H1 (cell line): ENCODE results near the gene LTBP3. TPM values are rescaled to one million over a fixed set of nuclear protein-coding genes. Genes with fewer than 3 reads are reported as not detected.

Experiments
- CTCF ChIA-PET: fragments of 300-600 bp; sonication (Branson Sonifier 250); formaldehyde crosslinking; loops from one replicate; lab custom pipeline; 2021; ENCODE audit not compliant: partially characterized antibody; lab: Charles Lee
- POLR2A ChIA-PET: fragments of 300-600 bp; sonication (Branson Sonifier 250); formaldehyde crosslinking; loops from one replicate; lab custom pipeline; 2021; ENCODE audit warnings: inconsistent platforms; ENCODE audit not compliant: partially characterized antibody; lab: Charles Lee
- DNase-seq, 2 experiments: peaks; one replicate each; pipeline versions ENCODE4 v3.0.0 to v3.0.0-alpha.2; 2010 to 2022; ENCODE audit warnings: low spot score in 2 of 2, low read depth in 1 of 2, mixed read lengths in 1 of 2
- FAIRE-seq: peaks from 2 replicates; lab custom pipeline; 2011; peaks lifted over from hg19 to GRCh38; lab: Jason Lieb, UNC
- H2AFZ ChIP-seq: 2 replicates; pipeline ENCODE4 v1.8.1; 2012; ENCODE audit warnings: low read length, inconsistent platforms
- H2AK5ac ChIP-seq: 2 replicates; pipeline ENCODE4 v1.6.1; 2013; ENCODE audit warnings: low read depth, low read length
- H2BK120ac ChIP-seq: replicated peaks from 2 replicates; pipeline ENCODE3; 2013; ENCODE audit warnings: low read depth, low read length, inconsistent platforms
- H2BK12ac ChIP-seq: 2 replicates; pipeline ENCODE4 v1.6.1; 2013; ENCODE audit warnings: low read depth, low read length
- H2BK15ac ChIP-seq: 2 replicates; pipeline ENCODE4 v1.6.1; 2013; ENCODE audit warnings: low read length
- H2BK20ac ChIP-seq: 2 replicates; pipeline ENCODE4 v1.6.1; 2013; ENCODE audit warnings: low read length
- H2BK5ac ChIP-seq: 2 replicates; pipeline ENCODE4 v1.6.1; 2013; ENCODE audit warnings: low read depth, low read length
- H3K14ac ChIP-seq: 2 replicates; pipeline ENCODE4 v1.6.1; 2013; ENCODE audit warnings: inconsistent platforms; ENCODE audit not compliant: insufficient read length
- H3K18ac ChIP-seq: 2 replicates; pipeline ENCODE4 v1.6.1; 2013; ENCODE audit warnings: low read length; ENCODE audit errors: extremely low read depth
- H3K23ac ChIP-seq: 2 replicates; pipeline ENCODE4 v1.6.1; 2013; ENCODE audit warnings: inconsistent platforms; ENCODE audit not compliant: insufficient read length
- H3K23me2 ChIP-seq: 2 replicates; pipeline ENCODE4 v1.6.1; 2013; ENCODE audit warnings: low read depth, low read length
- H3K27ac ChIP-seq: 2 replicates; pipeline ENCODE4 v1.6.1; 2011; ENCODE audit warnings: low read depth, low read length, inconsistent platforms
- H3K27me3 ChIP-seq, 4 experiments: replicated peaks in 1 of 4; 1 replicate in 1 of 4; 2 replicates in 3 of 4; pipeline versions ENCODE4 v1.6.1 to v1.8.1; 2011 to 2013; ENCODE audit warnings: low read length in 3 of 4, mild to moderate bottlenecking in 3 of 4, inconsistent platforms in 2 of 4, mixed read lengths in 2 of 4, moderate library complexity in 1 of 4; ENCODE audit not compliant: control insufficient read depth in 3 of 4, insufficient read depth in 3 of 4; ENCODE audit errors: extremely low read depth in 1 of 4
- H3K36me3 ChIP-seq, 4 experiments: 2 replicates each; pipeline versions ENCODE4 v1.6.1 to v1.8.1; 2011 to 2013; ENCODE audit warnings: mild to moderate bottlenecking in 4 of 4, low read length in 3 of 4, moderate library complexity in 2 of 4, control low read depth in 1 of 4, inconsistent platforms in 1 of 4; ENCODE audit not compliant: insufficient read depth in 4 of 4, control insufficient read depth in 2 of 4
- H3K4ac ChIP-seq: replicated peaks from 2 replicates; pipeline ENCODE3; 2013; ENCODE audit warnings: low read length, low read depth, mixed read lengths, inconsistent platforms; ENCODE audit not compliant: insufficient read length
- H3K4me1 ChIP-seq, 4 experiments: replicated peaks in 1 of 4; 1 replicate in 1 of 4; 2 replicates in 3 of 4; pipeline versions ENCODE4 v1.6.1 to v1.8.1; 2011 to 2013; ENCODE audit warnings: low read length in 3 of 4, inconsistent platforms in 2 of 4, mixed read lengths in 1 of 4; ENCODE audit not compliant: insufficient read depth in 4 of 4, control insufficient read depth in 3 of 4
- H3K4me2 ChIP-seq, 2 experiments: 2 replicates each; pipeline versions ENCODE4 v1.6.1 to v1.8.1; 2011 to 2013; ENCODE audit warnings: low read depth in 2 of 2, low read length in 2 of 2, control low read depth in 1 of 2, inconsistent platforms in 1 of 2, mild to moderate bottlenecking in 1 of 2; ENCODE audit not compliant: insufficient read depth in 1 of 2
- H3K4me3 ChIP-seq, 4 experiments: fragments of 200-600, 300-600 bp in 1 of 4; sonication (generic), shearing (Covaris generic), sonication (Bioruptor Twin) in 1 of 4; 2 replicates each; pipeline versions ENCODE4 v1.5.1 to v1.8.1; 2011 to 2016; ENCODE audit warnings: low read length in 4 of 4, low read depth in 3 of 4, control low read depth in 2 of 4, inconsistent platforms in 2 of 4, mild to moderate bottlenecking in 2 of 4, mixed read lengths in 1 of 4, moderate library complexity in 1 of 4; ENCODE audit not compliant: insufficient read depth in 2 of 4; ENCODE audit errors: extremely low read depth in 1 of 4
- H3K56ac ChIP-seq: replicated peaks from 2 replicates; pipeline ENCODE3; 2013; ENCODE audit warnings: low read depth, mild to moderate bottlenecking, mixed read lengths, low read length, inconsistent platforms; ENCODE audit not compliant: insufficient read length
- H3K79me1 ChIP-seq: 2 replicates; pipeline ENCODE4 v1.6.1; 2013; ENCODE audit warnings: low read depth, low read length, control low read depth
- H3K79me2 ChIP-seq, 2 experiments: 2 replicates each; pipeline versions ENCODE4 v1.6.1 to v1.8.1; 2012 to 2013; ENCODE audit warnings: low read length in 2 of 2, mild to moderate bottlenecking in 2 of 2, inconsistent platforms in 1 of 2; ENCODE audit not compliant: insufficient read depth in 2 of 2, control insufficient read depth in 1 of 2
- H3K9ac ChIP-seq, 4 experiments: replicated peaks in 1 of 4; 1 replicate in 1 of 4; 2 replicates in 3 of 4; pipeline versions ENCODE4 v1.6.1 to v1.8.1; 2011 to 2013; ENCODE audit warnings: low read depth in 3 of 4, low read length in 3 of 4, control low read depth in 2 of 4, mild to moderate bottlenecking in 2 of 4, moderate library complexity in 2 of 4, inconsistent platforms in 1 of 4; ENCODE audit errors: extremely low read depth in 1 of 4
- H3K9me3 ChIP-seq, 2 experiments: 2 replicates each; pipeline versions ENCODE4 v1.6.1 to v1.8.1; 2012 to 2013; ENCODE audit warnings: mild to moderate bottlenecking in 2 of 2, moderate library complexity in 2 of 2, control low read depth in 1 of 2, inconsistent platforms in 1 of 2, low read depth in 1 of 2, low read length in 1 of 2, mixed read lengths in 1 of 2; ENCODE audit not compliant: insufficient read depth in 2 of 2
- H4K20me1 ChIP-seq, 2 experiments: replicated peaks in 1 of 2; 2 replicates each; pipeline versions ENCODE3 to v1.8.1; 2011 to 2013; ENCODE audit warnings: inconsistent platforms in 2 of 2, low read length in 2 of 2, mild to moderate bottlenecking in 1 of 2; ENCODE audit not compliant: insufficient read depth in 2 of 2, control insufficient read depth in 1 of 2
- H4K5ac ChIP-seq: 2 replicates; pipeline ENCODE4 v1.6.1; 2013; ENCODE audit warnings: low read length, low read depth, mixed read lengths, inconsistent platforms; ENCODE audit not compliant: insufficient read length
- H4K8ac ChIP-seq: 2 replicates; pipeline ENCODE4 v1.8.0; 2013; ENCODE audit warnings: mild to moderate bottlenecking, moderate library complexity, low read length, inconsistent platforms; ENCODE audit not compliant: insufficient read depth; ENCODE audit errors: extremely low read depth
- H4K91ac ChIP-seq: replicated peaks from 2 replicates; pipeline ENCODE3; 2013; ENCODE audit warnings: low read length, mixed read lengths, inconsistent platforms; ENCODE audit not compliant: insufficient read length
- ATF3 ChIP-seq: IDR thresholded peaks from 2 replicates; pipeline ENCODE4 v1.6.1; 2011; ENCODE audit warnings: low read depth, mild to moderate bottlenecking, low read length; ENCODE audit not compliant: insufficient read depth
- BCL11A ChIP-seq, 2 experiments: IDR thresholded peaks; one replicate each; pipeline ENCODE4 v1.6.1; 2011; ENCODE audit warnings: low read depth in 2 of 2, low read length in 2 of 2, mild to moderate bottlenecking in 2 of 2
- EGR1 ChIP-seq: IDR thresholded peaks from 2 replicates; pipeline ENCODE4 v1.6.1; 2011; ENCODE audit warnings: low read depth, low read length, borderline replicate concordance
- HDAC2 ChIP-seq, 2 experiments: fragments of 300-600 bp in 1 of 2; sonication (generic) in 1 of 2; IDR thresholded peaks; 2 replicates each; pipeline ENCODE4 v1.6.1; 2011 to 2012; ENCODE audit warnings: low read depth in 2 of 2, low read length in 2 of 2, mild to moderate bottlenecking in 2 of 2, moderate library complexity in 2 of 2, borderline replicate concordance in 1 of 2, inconsistent platforms in 1 of 2
- KDM1A ChIP-seq: fragments of 200-600, 300-600 bp; sonication (generic); IDR thresholded peaks from 2 replicates; pipeline ENCODE4 v1.7.1; 2016; ENCODE audit warnings: mild to moderate bottlenecking, low read length, borderline replicate concordance
- KDM4A ChIP-seq: IDR thresholded peaks from one replicate; pipeline ENCODE4 v1.7.1; 2012; ENCODE audit warnings: low read depth, mild to moderate bottlenecking, moderate library complexity, low read length, inconsistent platforms; ENCODE audit not compliant: severe bottlenecking
- POU5F1 ChIP-seq: IDR thresholded peaks from 2 replicates; pipeline ENCODE4 v1.6.1; 2011; ENCODE audit warnings: low read depth, mild to moderate bottlenecking, low read length, moderate library complexity
- RXRA ChIP-seq: IDR thresholded peaks from 2 replicates; pipeline ENCODE4 v1.6.1; 2011; ENCODE audit warnings: low read depth, mild to moderate bottlenecking, low read length, moderate library complexity; ENCODE audit not compliant: insufficient read depth
- SIRT6 ChIP-seq: IDR thresholded peaks from one replicate; pipeline ENCODE4 v1.7.1; 2012; ENCODE audit warnings: low read length, inconsistent platforms
- SUZ12 ChIP-seq: fragments of 200-600 bp; sonication (generic); IDR thresholded peaks from 2 replicates; pipeline ENCODE4 v1.6.1; 2012; ENCODE audit warnings: mild to moderate bottlenecking, inconsistent platforms, low read length, moderate library complexity, mixed read lengths
- TAF1 ChIP-seq: IDR thresholded peaks from 2 replicates; pipeline ENCODE4 v1.6.1; 2011; ENCODE audit warnings: mild to moderate bottlenecking, low read depth, low read length
- TAF7 ChIP-seq: optimal IDR thresholded peaks from 2 replicates; pipeline ENCODE3; 2011; ENCODE audit warnings: low read depth, mild to moderate bottlenecking, inconsistent platforms, low read length, moderate library complexity, borderline replicate concordance
- TBP ChIP-seq: IDR thresholded peaks from 2 replicates; pipeline ENCODE4 v1.6.1; 2011; ENCODE audit warnings: low read depth, low read length, improper control_type of control experiment
- TEAD4 ChIP-seq: IDR thresholded peaks from 2 replicates; pipeline ENCODE4 v1.6.1; 2012; ENCODE audit warnings: low read depth, low read length, inconsistent platforms, mixed read lengths
- polyA plus RNA-seq, 7 experiments: library from polyadenylated mRNA; depleted of rRNA in 3 of 7; stranded (reverse) in 5 of 7; unstranded in 2 of 7; fragments of >200 nt in 5 of 7; fragments of 200-250 nt in 2 of 7; gene quantifications; 1 replicate in 5 of 7; 2 replicates in 1 of 7; 4 replicates in 1 of 7; pipeline versions ENCODE4 v1.2.1 to v1.2.3, GENCODE V29; 2011 to 2013; ENCODE audit warnings: missing spikeins in 2 of 7, mixed read lengths in 2 of 7
- total RNA-seq: library from RNA; stranded (reverse); fragmentation: NEBNext Ultra II Directional; extraction: Animal tissue kit (Norgen Biotek cat#: 25700); gene quantifications from 2 replicates; pipeline ENCODE4 v1.2.1, GENCODE V29; 2021

Gene LTBP3
- total and polyA plus RNA-seq, 2 of the 8 experiments (the other 6 are each of a cell fraction or from before 2014, with no cell fraction given): 12.8 to 17.8 TPM

- ChIA-PET CTCF (interaction anchor here (0.9 to 29.0 kb wide), 9 partner anchors 8 to 124 kb away, joined by 3 to 809 read pairs (median 4); partner anchors contain the start of gene MALAT1), POLR2A (interaction anchor here (0.6 to 29.8 kb wide), 28 partner anchors 6 to 1156 kb away, joined by 3 to 1569 read pairs (median 5); partner anchors contain the start of genes CDC42EP2, FRMD8, MALAT1 and NEAT1)
- H3K23ac ChIP-seq: no peak overlapping the region
- no peak overlapping the region for H4K5ac ChIP-seq
- no peak overlapping the region for H2BK20ac ChIP-seq
- peak overlapping the region in 3 of 4 experiments; percentile 43 to 99 (median 96); a peak in 3 of 7 replicates for H3K9ac ChIP-seq
- H2BK12ac ChIP-seq: no peak overlapping the region
- peaks cover 53 to 87% of the 10 kb centered on the region in 2 experiments for H3K79me2 ChIP-seq
- H3K4ac ChIP-seq: no peak overlapping the region
- H3K27me3 ChIP-seq: no peaks in the 10 kb centered on the region
- H3K4me1 ChIP-seq: peaks cover 0 to 7% (median 4%) of the 10 kb centered on the region in 4 experiments; a peak in 6 of 7 replicates
- H2BK5ac ChIP-seq: no peak overlapping the region
- no peaks in the 10 kb centered on the region for H3K9me3 ChIP-seq
- peaks cover 15% of the 10 kb centered on the region for H3K23me2 ChIP-seq
- no peak for DNase-seq
- peak overlapping the region; percentile 75 to 90 for H3K4me2 ChIP-seq
- H2AK5ac ChIP-seq: no peak overlapping the region
- FAIRE-seq: no peak
- peak overlapping the region; percentile 93 to 100 (median 98) for H3K4me3 ChIP-seq
- no peak overlapping the region for H3K18ac ChIP-seq
- no peaks in the 10 kb centered on the region for H3K79me1 ChIP-seq
- no peak overlapping the region for H4K91ac ChIP-seq
- no peak overlapping the region for H4K8ac ChIP-seq
- no peak overlapping the region for H3K27ac ChIP-seq
- H3K36me3 ChIP-seq: peaks cover 39 to 69% (median 52%) of the 10 kb centered on the region in 4 experiments
- H2AFZ ChIP-seq: no peak overlapping the region
- H2BK15ac ChIP-seq: no peak overlapping the region
- H3K14ac ChIP-seq: no peak overlapping the region
- no peak overlapping the region for H3K56ac ChIP-seq
- peaks cover 45 to 52% of the 10 kb centered on the region in 2 experiments for H4K20me1 ChIP-seq
- no peak overlapping the region for H2BK120ac ChIP-seq
- TF ChIP-seq TEAD4: no peak
- no peak for TF ChIP-seq HDAC2 (IDR thresholded peaks at IDR 0.05; ENCODE audit: borderline replicate concordance in 1 of 2, low read depth in 2 of 2, low read length in 2 of 2)
- TF ChIP-seq KDM1A: no peak
- no peak for TF ChIP-seq RXRA
- TF ChIP-seq SUZ12: no peak
- TF ChIP-seq KDM4A: no peak
- TF ChIP-seq POU5F1: no peak
- TF ChIP-seq ATF3: no peak
- TF ChIP-seq BCL11A (IDR thresholded peaks at IDR 0.05; ENCODE audit: low read depth in 2 of 2, low read length in 2 of 2): no peak
- no peak for TF ChIP-seq TAF1
- TF ChIP-seq TAF7: no peak
- no peak for TF ChIP-seq EGR1
- no peak for TF ChIP-seq SIRT6
- no peak for TF ChIP-seq TBP
Measured at GRCh38 chr11:65502274-65502554, 55.9 kb downstream of the LTBP3 start.
